Measurements from ENCODE around the gene CNTN4. TPM values are rescaled to one million over a fixed set of nuclear protein-coding genes. Genes with fewer than 3 reads are reported as not detected.

CNTN4 gene
- total and polyA plus RNA-seq, 2 of the 8 experiments (the other 6 are each of a cell fraction or from before 2014, with no cell fraction given), result 0.41 to 2.2 TPM

DNA sequence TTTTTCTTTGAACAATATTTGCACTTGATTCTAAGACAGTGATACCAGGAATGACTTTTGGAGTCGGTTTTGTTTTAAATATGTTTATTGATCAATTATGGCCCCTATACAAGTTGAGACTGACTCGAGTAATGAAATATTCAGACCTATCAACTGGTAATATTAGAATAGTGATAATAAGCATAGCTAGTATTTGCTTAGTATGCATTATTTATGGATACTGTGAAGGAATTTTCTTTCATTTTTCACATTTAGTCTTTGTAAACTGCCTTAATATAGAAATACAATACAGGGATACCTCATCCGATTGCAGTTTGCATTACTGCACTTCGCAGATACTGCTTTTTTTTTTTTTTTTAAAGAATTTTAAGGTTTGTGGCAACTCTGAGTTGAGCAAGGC lies 107.9 kb downstream of the CNTN4 start:
- Histone ChIP-seq H3K79me2 (ENCODE audit: control insufficient read depth in 1 of 2, insufficient read depth in 2 of 2, low read length in 2 of 2) (no peaks in the 10 kb centered on the region), H2BK12ac (ENCODE audit: low read depth, low read length) (no peak overlapping the region), H4K8ac (ENCODE audit: extremely low read depth, insufficient read depth, low read length) (no peak overlapping the region), H2BK5ac (ENCODE audit: low read depth, low read length) (no peak overlapping the region), H3K4me1 (replicated peaks in 1 of 4; ENCODE audit: control insufficient read depth in 3 of 4, insufficient read depth in 4 of 4, low read length in 3 of 4) (peaks cover 0 to 4% (median 0%) of the 10 kb centered on the region in 4 experiments; a peak in 2 of 7 replicates), H3K4me2 (ENCODE audit: insufficient read depth in 1 of 2, low read depth in 2 of 2, low read length in 2 of 2) (no peak overlapping the region), H3K36me3 (ENCODE audit: control insufficient read depth in 2 of 4, insufficient read depth in 4 of 4, low read length in 3 of 4) (no peaks in the 10 kb centered on the region), H3K79me1 (ENCODE audit: low read depth, low read length) (no peaks in the 10 kb centered on the region), H3K4ac (replicated peaks; ENCODE audit: insufficient read length, low read depth, low read length) (no peak overlapping the region), H2AK5ac (ENCODE audit: low read depth, low read length) (no peak overlapping the region), H2BK120ac (replicated peaks; ENCODE audit: low read depth, low read length) (no peak overlapping the region), H3K23me2 (ENCODE audit: low read depth, low read length) (no peaks in the 10 kb centered on the region), H3K56ac (replicated peaks; ENCODE audit: insufficient read length, low read depth, low read length) (no peak overlapping the region), H3K27ac (ENCODE audit: low read depth, low read length) (no peak overlapping the region), H3K4me3 (ENCODE audit: extremely low read depth in 1 of 4, insufficient read depth in 2 of 4, low read depth in 3 of 4, low read length in 4 of 4) (no peak overlapping the region), H3K18ac (ENCODE audit: extremely low read depth, low read length) (no peak overlapping the region), H3K23ac (ENCODE audit: insufficient read length) (no peak overlapping the region), H3K9ac (replicated peaks in 1 of 4; ENCODE audit: extremely low read depth in 1 of 4, low read depth in 3 of 4, low read length in 3 of 4) (no peak overlapping the region), H3K14ac (ENCODE audit: insufficient read length) (no peak overlapping the region), H4K20me1 (replicated peaks in 1 of 2; ENCODE audit: control insufficient read depth in 1 of 2, insufficient read depth in 2 of 2, low read length in 2 of 2) (no peaks in the 10 kb centered on the region), H2BK15ac (ENCODE audit: low read length) (no peak overlapping the region), H4K91ac (replicated peaks; ENCODE audit: insufficient read length, low read length) (no peak overlapping the region), H3K9me3 (ENCODE audit: insufficient read depth in 2 of 2, low read depth in 1 of 2, low read length in 1 of 2) (no peaks in the 10 kb centered on the region), H2AFZ (ENCODE audit: low read length) (no peak overlapping the region), H2BK20ac (ENCODE audit: low read length) (no peak overlapping the region), H4K5ac (ENCODE audit: insufficient read length, low read depth, low read length) (no peak overlapping the region), H3K27me3 (replicated peaks in 1 of 4; ENCODE audit: control insufficient read depth in 3 of 4, extremely low read depth in 1 of 4, insufficient read depth in 3 of 4, low read length in 3 of 4) (no peaks in the 10 kb centered on the region)
- no peak for FAIRE-seq
- no peak for DNase-seq (ENCODE audit: low read depth in 1 of 2, low spot score in 2 of 2)
- ChIA-PET CTCF (ENCODE audit: partially characterized antibody) (interaction anchor here (0.7 kb wide), 1 partner anchor 33 kb away, joined by 4 read pairs; no protein-coding TSS in a partner anchor), POLR2A (ENCODE audit: partially characterized antibody) (no interaction called here)
- no peak for TF ChIP-seq RBBP5 (IDR thresholded peaks at IDR 0.05; ENCODE audit: borderline replicate concordance, low read depth, low read length)
- no peak for TF ChIP-seq RNF2 (IDR thresholded peaks at IDR 0.05; ENCODE audit: borderline replicate concordance, low read depth, low read length, missing control alignments, poor library complexity, severe bottlenecking)
- TF ChIP-seq TBP (IDR thresholded peaks at IDR 0.05; ENCODE audit: low read depth, low read length), result no peak
- WGBS, 2 experiments (ENCODE audit: extremely low coverage in 1 of 2, insufficient coverage in 1 of 2, insufficient read length in 1 of 2, insufficient replicate concordance in 2 of 2, low coverage in 1 of 2, low lambda C conversion rate in 2 of 2, missing lambda C conversion rate in 1 of 2), result 96% methylated on average over 4 of the region's 4 CpGs; no CpG with 5 or more reads in 1 of the 2 experiments
